GM20000 (cell line): ENCODE data around the gene FGD2.
A peak's percentile ranks its signal among the peaks of the same experiment; 100 is the strongest.

Experiments used
- DNase-seq: peaks from one replicate; pipeline ENCODE4 v3.0.0; 2012; ENCODE audit warnings: low spot score
- TF ChIP-seq, protein P1 (sequence below): IDR thresholded peaks from 2 replicates; pipeline ENCODE4 v1.5.1; 2012; ENCODE audit warnings: mild to moderate bottlenecking, control low read depth; ENCODE audit errors: extremely low read depth, missing control alignments

The FGD2 gene

DNA sequence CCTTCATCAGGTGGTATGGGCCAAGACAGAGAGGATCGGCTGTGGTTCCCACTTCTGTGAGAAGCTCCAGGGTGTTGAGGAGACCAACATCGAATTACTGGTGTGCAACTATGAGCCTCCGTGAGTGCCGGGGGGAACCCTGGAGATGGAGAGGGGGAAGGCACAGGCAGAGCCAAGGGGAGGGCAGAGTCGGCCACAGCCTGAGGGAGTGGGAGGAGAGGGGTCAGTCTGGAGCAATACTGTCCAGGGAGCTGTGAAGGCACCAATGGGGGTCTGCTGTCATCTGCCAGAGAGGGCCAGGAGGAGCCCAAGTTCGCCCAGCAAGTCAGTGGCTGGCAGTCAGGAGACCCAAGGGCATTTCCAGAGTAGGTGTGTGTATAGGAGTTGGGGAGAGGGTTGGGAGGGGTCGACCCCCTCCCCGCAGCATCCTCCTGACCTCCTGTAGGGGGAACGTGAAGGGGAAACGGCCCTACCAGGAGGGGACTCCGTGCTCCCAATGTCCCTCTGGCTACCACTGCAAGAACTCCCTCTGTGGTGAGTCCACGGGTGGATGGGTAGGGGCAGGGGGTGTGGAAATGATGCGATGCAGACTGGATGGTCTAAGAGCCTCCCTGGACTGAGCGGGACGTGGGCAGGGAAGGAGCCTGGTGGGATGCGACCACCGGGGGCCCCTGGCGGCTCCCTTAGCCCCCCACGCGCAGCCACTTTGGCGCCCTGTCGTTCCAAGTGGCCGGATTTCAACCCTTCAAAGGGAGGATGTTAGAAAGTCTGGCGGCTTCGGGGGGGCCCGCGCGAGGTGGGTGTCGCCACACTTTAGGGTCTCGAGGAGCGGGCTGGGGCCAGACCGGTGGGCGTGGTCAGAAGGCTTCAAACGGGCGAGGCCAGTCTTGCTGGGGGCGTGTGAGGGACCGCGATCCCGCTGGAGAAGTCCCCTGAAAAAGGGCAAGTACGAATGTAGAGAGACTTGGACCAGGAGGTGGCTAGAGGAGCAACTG is 43.7 kb upstream of the FGD2 start:
- TF ChIP-seq, protein P1, sequence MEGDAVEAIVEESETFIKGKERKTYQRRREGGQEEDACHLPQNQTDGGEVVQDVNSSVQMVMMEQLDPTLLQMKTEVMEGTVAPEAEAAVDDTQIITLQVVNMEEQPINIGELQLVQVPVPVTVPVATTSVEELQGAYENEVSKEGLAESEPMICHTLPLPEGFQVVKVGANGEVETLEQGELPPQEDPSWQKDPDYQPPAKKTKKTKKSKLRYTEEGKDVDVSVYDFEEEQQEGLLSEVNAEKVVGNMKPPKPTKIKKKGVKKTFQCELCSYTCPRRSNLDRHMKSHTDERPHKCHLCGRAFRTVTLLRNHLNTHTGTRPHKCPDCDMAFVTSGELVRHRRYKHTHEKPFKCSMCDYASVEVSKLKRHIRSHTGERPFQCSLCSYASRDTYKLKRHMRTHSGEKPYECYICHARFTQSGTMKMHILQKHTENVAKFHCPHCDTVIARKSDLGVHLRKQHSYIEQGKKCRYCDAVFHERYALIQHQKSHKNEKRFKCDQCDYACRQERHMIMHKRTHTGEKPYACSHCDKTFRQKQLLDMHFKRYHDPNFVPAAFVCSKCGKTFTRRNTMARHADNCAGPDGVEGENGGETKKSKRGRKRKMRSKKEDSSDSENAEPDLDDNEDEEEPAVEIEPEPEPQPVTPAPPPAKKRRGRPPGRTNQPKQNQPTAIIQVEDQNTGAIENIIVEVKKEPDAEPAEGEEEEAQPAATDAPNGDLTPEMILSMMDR, result no peak
- no peak for DNase-seq

DNA sequence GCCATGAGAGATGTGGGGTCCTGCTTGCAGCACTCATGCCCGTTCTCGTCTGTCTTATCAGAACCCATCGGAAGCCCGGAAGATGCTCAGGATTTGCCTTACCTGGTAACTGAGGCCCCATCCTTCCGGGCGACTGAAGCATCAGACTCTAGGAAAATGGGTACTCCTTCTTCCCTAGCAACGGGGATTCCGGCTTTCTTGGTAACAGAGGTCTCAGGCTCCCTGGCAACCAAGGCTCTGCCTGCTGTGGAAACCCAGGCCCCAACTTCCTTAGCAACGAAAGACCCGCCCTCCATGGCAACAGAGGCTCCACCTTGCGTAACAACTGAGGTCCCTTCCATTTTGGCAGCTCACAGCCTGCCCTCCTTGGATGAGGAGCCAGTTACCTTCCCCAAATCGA is 42.6 kb upstream of the FGD2 start:
- peak; percentile 91 for DNase-seq
- TF ChIP-seq, protein P1, result no peak

DNA sequence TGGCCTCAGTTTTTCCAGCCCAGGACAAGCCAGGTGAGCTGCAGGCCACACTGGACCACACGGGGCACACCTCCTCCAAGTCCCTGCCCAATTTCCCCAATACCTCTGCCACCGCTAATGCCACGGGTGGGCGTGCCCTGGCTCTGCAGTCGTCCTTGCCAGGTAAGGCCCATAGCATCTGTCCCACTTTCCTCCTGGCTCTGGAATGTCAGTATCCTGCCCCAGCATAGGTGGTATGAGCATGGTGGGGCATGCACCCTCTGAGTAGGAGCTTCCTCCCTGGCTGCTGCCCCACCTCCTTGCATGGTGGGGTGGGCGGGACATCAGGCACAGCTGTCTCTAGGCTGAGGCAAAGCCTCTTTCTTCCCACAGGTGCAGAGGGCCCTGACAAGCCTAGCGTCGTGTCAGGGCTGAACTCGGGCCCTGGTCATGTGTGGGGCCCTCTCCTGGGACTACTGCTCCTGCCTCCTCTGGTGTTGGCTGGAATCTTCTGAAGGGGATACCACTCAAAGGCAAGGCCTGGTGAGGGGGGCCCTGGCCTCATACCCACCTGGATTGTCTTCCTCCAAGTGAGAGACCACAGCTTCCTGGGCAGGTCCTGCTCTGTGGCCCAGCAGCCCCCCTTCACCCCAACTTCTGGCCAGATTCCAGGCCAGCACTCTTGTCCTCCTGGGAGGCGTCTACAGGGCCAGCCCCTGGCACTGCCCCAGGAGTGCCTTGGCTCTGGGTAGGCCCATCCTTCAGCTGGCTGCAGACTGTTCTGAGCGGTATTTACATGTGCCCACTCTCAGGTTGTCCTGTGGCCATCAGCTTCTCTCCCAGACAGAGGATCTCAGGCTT is 41.8 kb upstream of the FGD2 start:
- peak; percentile 65 for DNase-seq
- TF ChIP-seq, protein P1, result no peak

DNA sequence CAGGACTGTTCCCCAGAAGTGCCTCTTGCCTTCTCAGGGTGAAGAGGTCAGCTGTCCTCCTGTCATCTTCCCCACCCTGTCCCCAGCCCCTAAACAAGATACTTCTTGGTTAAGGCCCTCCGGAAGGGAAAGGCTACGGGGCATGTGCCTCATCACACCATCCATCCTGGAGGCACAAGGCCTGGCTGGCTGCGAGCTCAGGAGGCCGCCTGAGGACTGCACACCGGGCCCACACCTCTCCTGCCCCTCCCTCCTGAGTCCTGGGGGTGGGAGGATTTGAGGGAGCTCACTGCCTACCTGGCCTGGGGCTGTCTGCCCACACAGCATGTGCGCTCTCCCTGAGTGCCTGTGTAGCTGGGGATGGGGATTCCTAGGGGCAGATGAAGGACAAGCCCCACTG is 41.1 kb upstream of the FGD2 start:
- DNase-seq, result no peak
- TF ChIP-seq, protein P1, result no peak

DNA sequence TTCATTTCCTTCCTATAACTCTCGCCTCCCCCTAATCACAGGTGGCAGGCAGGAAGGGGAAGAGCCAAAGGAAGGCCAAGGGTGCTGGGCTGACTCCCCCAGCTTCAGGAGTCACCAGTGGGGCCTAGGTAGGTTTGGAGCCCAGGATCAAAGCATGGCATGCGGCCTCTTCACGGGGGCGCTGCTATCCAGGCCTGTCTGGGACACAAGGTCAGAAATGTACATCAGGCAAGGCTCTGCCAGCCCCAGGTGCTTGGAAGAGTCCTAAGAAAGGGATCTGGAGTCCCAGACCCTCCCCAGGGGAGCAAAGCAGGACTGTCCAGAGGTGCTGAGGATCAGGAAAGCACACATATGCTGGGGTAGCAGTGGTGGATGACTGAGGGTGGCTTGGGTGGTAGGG is 40.5 kb upstream of the FGD2 start:
- no peak for DNase-seq
- TF ChIP-seq, protein P1, result no peak

DNA sequence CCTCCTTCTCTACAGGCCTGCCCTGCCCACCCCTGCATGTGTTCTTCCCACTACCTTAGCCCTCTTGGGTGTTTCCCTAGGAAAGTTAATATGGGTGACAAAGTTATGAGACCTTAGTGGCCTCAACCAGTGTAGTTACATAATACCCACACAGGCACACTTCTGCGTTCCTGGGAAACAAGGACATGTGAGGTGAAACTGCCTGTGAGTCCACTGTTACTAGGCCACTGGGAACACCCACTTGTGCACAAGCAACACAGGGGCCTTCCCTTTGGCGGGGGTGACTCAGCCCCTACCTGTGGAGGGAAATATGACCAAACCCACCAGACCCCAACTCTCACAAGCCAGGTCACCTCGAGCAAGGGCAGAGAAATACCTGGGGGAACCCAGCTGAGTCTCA is 38.2 kb upstream of the FGD2 start:
- TF ChIP-seq, protein P1, result no peak
- no peak for DNase-seq

DNA sequence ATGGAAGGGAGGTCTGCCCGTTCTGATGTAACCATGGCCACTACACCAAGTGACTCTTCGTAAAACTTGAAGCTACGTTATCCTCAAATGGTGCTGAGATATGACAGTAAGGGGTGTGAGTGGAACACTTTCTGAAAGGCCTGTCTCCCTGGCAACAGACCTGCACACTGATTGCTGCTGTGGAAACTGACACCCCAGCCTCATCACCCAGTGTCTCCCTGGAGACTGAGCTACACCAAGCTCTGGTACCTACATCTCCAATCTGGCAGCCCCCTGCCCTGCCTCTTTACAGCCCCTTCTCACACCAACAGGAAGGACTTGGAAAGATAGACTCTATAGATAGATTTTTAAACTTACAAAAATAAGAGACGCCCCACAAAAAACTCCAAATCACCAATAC is 37.7 kb upstream of the FGD2 start:
- no peak for DNase-seq
- TF ChIP-seq, protein P1, result no peak
